ENCODE measurements around the gene UFD1. TPM values are rescaled to one million over a fixed set of nuclear protein-coding genes. Genes with fewer than 3 reads are reported as not detected.

Gene UFD1
- polyA plus RNA-seq, 1 of the 3 experiments (the other 2 are of a cell fraction): 111 TPM

GRCh38 chr22:19478045-19478900 lies 720 bp downstream of the UFD1 start:
- Histone ChIP-seq H3K79me2 (ENCODE audit: insufficient read depth) (peaks cover 82% of the 10 kb centered on the region), H3K9me3 (no peaks in the 10 kb centered on the region), H2AFZ (ENCODE audit: low read depth) (peak overlapping the region; percentile 80; the same call in 1 of the 2 replicates), H3K9me2 (no peaks in the 10 kb centered on the region), H4K20me1 (ENCODE audit: insufficient read depth) (peaks cover 43% of the 10 kb centered on the region), H3K4me2 (peak overlapping the region; percentile 80), H3K9ac (peak overlapping the region; percentile 91), H3K27ac (ENCODE audit: low read depth in 2 of 2, low read length in 1 of 2) (peak overlapping the region; percentile 95 to 99), H3K4me1 (ENCODE audit: control insufficient read depth in 1 of 2, insufficient read depth in 2 of 2, low read depth in 1 of 2, low read length in 1 of 2) (peaks cover 5 to 16% of the 10 kb centered on the region in 2 experiments; a peak in 3 of 4 replicates), H3F3A (replicated peaks; ENCODE audit: insufficient read depth) (no peaks in the 10 kb centered on the region), H3K4me3 (ENCODE audit: low read depth in 2 of 2, low read length in 1 of 2) (peak overlapping the region; percentile 94 to 95), H3K27me3 (ENCODE audit: insufficient read depth) (no peaks in the 10 kb centered on the region), H3K36me3 (replicated peaks in 1 of 2; ENCODE audit: control insufficient read depth in 1 of 2, insufficient read depth in 2 of 2, low read length in 1 of 2) (peaks cover 18 to 20% of the 10 kb centered on the region in 2 experiments)
- TF ChIP-seq MEF2A (IDR thresholded peaks at IDR 0.05; ENCODE audit: borderline replicate concordance, low read depth) (no peak), GATA2 (CRISPR knock-in tag; IDR thresholded peaks at IDR 0.05) (no peak), RXRA (IDR thresholded peaks at IDR 0.05; ENCODE audit: borderline replicate concordance, low read depth) (no peak), NFIC (IDR thresholded peaks at IDR 0.05; ENCODE audit: borderline replicate concordance) (no peak), POLR2AphosphoS5 (IDR thresholded peaks at IDR 0.05; ENCODE audit: low read depth, low read length) (no peak), PBX3 (IDR thresholded peaks at IDR 0.05) (no peak), YY1 (IDR thresholded peaks at IDR 0.05; ENCODE audit: low read depth) (no peak), EZH2phosphoT487 (IDR thresholded peaks at IDR 0.05; ENCODE audit: borderline replicate concordance, low read depth) (no peak), ZBTB33 (IDR thresholded peaks at IDR 0.05; ENCODE audit: borderline replicate concordance, low read depth) (no peak), SMC3 (IDR thresholded peaks at IDR 0.05; ENCODE audit: low read depth, low read length) (no peak), JUND (IDR thresholded peaks at IDR 0.05) (no peak), MXI1 (IDR thresholded peaks at IDR 0.05; ENCODE audit: low read depth, low read length) (no peak), IRF3 (IDR thresholded peaks at IDR 0.05; ENCODE audit: low read depth, low read length) (no peak)
- TF ChIP-seq, protein P1, sequence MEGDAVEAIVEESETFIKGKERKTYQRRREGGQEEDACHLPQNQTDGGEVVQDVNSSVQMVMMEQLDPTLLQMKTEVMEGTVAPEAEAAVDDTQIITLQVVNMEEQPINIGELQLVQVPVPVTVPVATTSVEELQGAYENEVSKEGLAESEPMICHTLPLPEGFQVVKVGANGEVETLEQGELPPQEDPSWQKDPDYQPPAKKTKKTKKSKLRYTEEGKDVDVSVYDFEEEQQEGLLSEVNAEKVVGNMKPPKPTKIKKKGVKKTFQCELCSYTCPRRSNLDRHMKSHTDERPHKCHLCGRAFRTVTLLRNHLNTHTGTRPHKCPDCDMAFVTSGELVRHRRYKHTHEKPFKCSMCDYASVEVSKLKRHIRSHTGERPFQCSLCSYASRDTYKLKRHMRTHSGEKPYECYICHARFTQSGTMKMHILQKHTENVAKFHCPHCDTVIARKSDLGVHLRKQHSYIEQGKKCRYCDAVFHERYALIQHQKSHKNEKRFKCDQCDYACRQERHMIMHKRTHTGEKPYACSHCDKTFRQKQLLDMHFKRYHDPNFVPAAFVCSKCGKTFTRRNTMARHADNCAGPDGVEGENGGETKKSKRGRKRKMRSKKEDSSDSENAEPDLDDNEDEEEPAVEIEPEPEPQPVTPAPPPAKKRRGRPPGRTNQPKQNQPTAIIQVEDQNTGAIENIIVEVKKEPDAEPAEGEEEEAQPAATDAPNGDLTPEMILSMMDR (IDR thresholded peaks at IDR 0.05): no peak
- no peak for DNase-seq
- POLR2A ChIA-PET: interaction anchor here (0.7 to 1.6 kb wide), 2 partner anchors 27 to 334 kb away, joined by 3 to 4 read pairs; partner anchors contain the start of gene ESS2
- CTCF ChIA-PET: interaction anchor here (0.6 to 3.0 kb wide), 14 partner anchors 10 to 520 kb away, joined by 3 to 19 read pairs (median 6); partner anchors contain the start of genes ESS2 and SLC25A1
- WGBS (ENCODE audit: low lambda C conversion rate): 2% methylated on average over 22 of the region's 31 CpGs

Measured in SK-N-SH (cell line).